A673 (cell line): ENCODE data around the gene SPEM3. TPM values are rescaled to one million over a fixed set of nuclear protein-coding genes. Genes with fewer than 3 reads are reported as not detected.
A peak's percentile ranks its signal among the peaks of the same experiment; 100 is the strongest.

Experiments
- BruUV-seq: library from RNA; stranded (reverse); fragments of 400-500 nt; replicated peaks from 2 replicates; lab custom pipeline; 2021; lab: Mats Ljungman, UMichigan
- CTCF ChIA-PET: fragments of 300-600 bp; sonication (Branson Sonifier 250); formaldehyde crosslinking; loops from one replicate; lab custom pipeline; 2022; ENCODE audit warnings: antibody characterized with exemption; lab: Charles Lee
- POLR2A ChIA-PET: fragments of 300-600 bp; sonication (Branson Sonifier 250); formaldehyde crosslinking; loops from one replicate; lab custom pipeline; 2022; ENCODE audit warnings: antibody characterized with exemption; ENCODE audit not compliant: low non-redundant PET; lab: Charles Lee
- DNase-seq: peaks from one replicate; pipeline ENCODE4 v3.0.0-alpha.2; 2015; ENCODE audit warnings: low spot score
- H3K27ac ChIP-seq: fragments of 200-600 bp; sonication (generic); 2 replicates; pipeline ENCODE4 v1.5.1; 2016; ENCODE audit warnings: mixed run types, low read depth, mild to moderate bottlenecking, mixed read lengths, antibody characterized with exemption, low read length; ENCODE audit not compliant: poor library complexity, severe bottlenecking
- H3K27me3 ChIP-seq: fragments of 200-600 bp; sonication (generic); replicated peaks from 2 replicates; pipeline ENCODE4 v1.6.1; 2017; ENCODE audit warnings: mixed run types, low read depth, mild to moderate bottlenecking, mixed read lengths, antibody characterized with exemption, low read length; ENCODE audit not compliant: insufficient read depth, poor library complexity
- H3K36me3 ChIP-seq: fragments of 200-600 bp; sonication (generic); 2 replicates; pipeline ENCODE4 v1.6.1; 2016; ENCODE audit warnings: mixed run types, mild to moderate bottlenecking, mixed read lengths, antibody characterized with exemption, low read length; ENCODE audit not compliant: insufficient read depth, poor library complexity, severe bottlenecking
- H3K4me1 ChIP-seq: fragments of 200-600 bp; sonication (generic); 2 replicates; pipeline ENCODE4 v1.6.1; 2017; ENCODE audit warnings: mixed run types, mild to moderate bottlenecking, mixed read lengths, antibody characterized with exemption, low read length; ENCODE audit not compliant: insufficient read depth, poor library complexity, severe bottlenecking
- H3K4me3 ChIP-seq: fragments of 200-600 bp; sonication (generic); 2 replicates; pipeline ENCODE4 v1.5.1; 2016; ENCODE audit warnings: low read depth, mixed run types, mild to moderate bottlenecking, mixed read lengths, low read length; ENCODE audit not compliant: poor library complexity, severe bottlenecking
- H3K9me3 ChIP-seq: fragments of 200-600 bp; sonication (generic); 2 replicates; pipeline ENCODE4 v1.6.1; 2016; ENCODE audit warnings: mixed run types, low read depth, mild to moderate bottlenecking, mixed read lengths, antibody characterized with exemption, low read length; ENCODE audit not compliant: poor library complexity, severe bottlenecking
- EZH2 ChIP-seq: fragments of 200-600 bp; sonication (generic); IDR thresholded peaks from 2 replicates; pipeline ENCODE4 v1.6.1; 2017; ENCODE audit warnings: borderline replicate concordance, low read depth, mild to moderate bottlenecking, mixed read lengths, antibody characterized with exemption, low read length; ENCODE audit not compliant: poor library complexity, severe bottlenecking
- intact Hi-C: fragments of 100-400 bp; cut with micrococcal nuclease; formaldehyde crosslinking; loops from one replicate; pipeline ENCODE4 v1.10.0; 2022; ENCODE audit not compliant: unreplicated experiment
- total RNA-seq: library from RNA; stranded (reverse); gene quantifications from 2 replicates; pipeline ENCODE4 v1.2.3, GENCODE V29; 2021
- TF ChIP-seq, protein P1 (sequence below): fragments of 300-800, 200-600 bp; sonication (generic); conservative IDR thresholded peaks from 2 replicates; pipeline ENCODE4 v1.5.1; 2017; ENCODE audit warnings: low read depth, mild to moderate bottlenecking, antibody characterized with exemption, low read length, moderate library complexity, mixed read lengths

The SPEM3 gene
- total RNA-seq, 1 experiment from 2014 or later = not detected

DNA sequence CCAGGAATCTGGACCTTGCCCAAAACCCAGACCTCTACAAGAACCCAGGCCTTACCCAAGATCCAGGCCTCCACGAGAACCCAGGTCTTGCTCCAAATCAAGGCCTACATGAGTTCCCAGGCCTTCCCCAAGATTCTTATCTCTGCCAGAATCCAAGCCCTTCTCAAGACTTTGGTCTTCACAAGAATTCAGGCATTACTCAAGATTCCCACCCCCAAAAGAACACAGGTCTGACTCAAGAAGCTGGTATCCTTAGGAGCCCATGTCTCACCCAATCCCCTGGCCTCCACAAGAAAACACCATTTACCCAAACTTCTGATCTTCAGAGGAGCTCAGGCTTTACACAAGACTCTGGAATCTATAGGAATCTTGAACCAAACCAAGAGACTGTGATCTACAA lies 2.6 kb downstream of the SPEM3 start:
- BruUV-seq = no TSS peak
- intact Hi-C loops = no loop called here
- Histone ChIP-seq H3K9me3 (no peaks in the 10 kb centered on the region), H3K36me3 (no peaks in the 10 kb centered on the region), H3K27me3 (no peaks in the 10 kb centered on the region), H3K27ac (no peak overlapping the region), H3K4me1 (peaks cover 8% of the 10 kb centered on the region), H3K4me3 (no peak overlapping the region)
- CTCF ChIA-PET = interaction anchor here (1.0 kb wide), 1 partner anchor 129 kb away, joined by 5 read pairs; no protein-coding TSS in a partner anchor
- TF ChIP-seq, protein P1, sequence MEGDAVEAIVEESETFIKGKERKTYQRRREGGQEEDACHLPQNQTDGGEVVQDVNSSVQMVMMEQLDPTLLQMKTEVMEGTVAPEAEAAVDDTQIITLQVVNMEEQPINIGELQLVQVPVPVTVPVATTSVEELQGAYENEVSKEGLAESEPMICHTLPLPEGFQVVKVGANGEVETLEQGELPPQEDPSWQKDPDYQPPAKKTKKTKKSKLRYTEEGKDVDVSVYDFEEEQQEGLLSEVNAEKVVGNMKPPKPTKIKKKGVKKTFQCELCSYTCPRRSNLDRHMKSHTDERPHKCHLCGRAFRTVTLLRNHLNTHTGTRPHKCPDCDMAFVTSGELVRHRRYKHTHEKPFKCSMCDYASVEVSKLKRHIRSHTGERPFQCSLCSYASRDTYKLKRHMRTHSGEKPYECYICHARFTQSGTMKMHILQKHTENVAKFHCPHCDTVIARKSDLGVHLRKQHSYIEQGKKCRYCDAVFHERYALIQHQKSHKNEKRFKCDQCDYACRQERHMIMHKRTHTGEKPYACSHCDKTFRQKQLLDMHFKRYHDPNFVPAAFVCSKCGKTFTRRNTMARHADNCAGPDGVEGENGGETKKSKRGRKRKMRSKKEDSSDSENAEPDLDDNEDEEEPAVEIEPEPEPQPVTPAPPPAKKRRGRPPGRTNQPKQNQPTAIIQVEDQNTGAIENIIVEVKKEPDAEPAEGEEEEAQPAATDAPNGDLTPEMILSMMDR = no peak
- no peak for DNase-seq
- POLR2A ChIA-PET = no interaction called here

DNA sequence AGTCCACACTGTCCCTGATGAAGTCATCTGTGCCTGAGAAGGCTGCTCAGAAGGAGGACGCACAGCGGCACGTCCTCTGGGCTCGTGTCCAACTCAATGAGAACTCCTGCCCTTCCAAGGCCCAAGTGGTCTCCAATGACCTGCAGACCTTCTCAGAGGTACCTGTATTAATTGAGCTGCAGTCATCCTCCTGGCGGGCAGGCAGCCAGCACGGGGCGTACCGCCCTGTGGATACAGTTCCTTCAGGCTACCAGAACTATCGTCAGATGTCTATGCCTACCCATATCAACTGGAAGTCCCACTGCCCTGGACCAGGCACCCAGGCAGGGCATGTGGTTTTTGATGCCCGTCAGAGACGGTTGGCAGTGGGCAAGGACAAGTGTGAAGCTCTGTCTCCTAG lies 3.6 kb downstream of the SPEM3 start:
- Histone ChIP-seq H3K36me3 (no peaks in the 10 kb centered on the region), H3K9me3 (no peaks in the 10 kb centered on the region), H3K4me1 (peaks cover 14% of the 10 kb centered on the region), H3K4me3 (no peak overlapping the region), H3K27ac (no peak overlapping the region), H3K27me3 (no peaks in the 10 kb centered on the region)
- intact Hi-C loops = no loop called here
- POLR2A ChIA-PET = no interaction called here
- TF ChIP-seq, protein P1 = no peak
- no peak for TF ChIP-seq EZH2
- BruUV-seq = no TSS peak
- CTCF ChIA-PET = no interaction called here
- no peak for DNase-seq

DNA sequence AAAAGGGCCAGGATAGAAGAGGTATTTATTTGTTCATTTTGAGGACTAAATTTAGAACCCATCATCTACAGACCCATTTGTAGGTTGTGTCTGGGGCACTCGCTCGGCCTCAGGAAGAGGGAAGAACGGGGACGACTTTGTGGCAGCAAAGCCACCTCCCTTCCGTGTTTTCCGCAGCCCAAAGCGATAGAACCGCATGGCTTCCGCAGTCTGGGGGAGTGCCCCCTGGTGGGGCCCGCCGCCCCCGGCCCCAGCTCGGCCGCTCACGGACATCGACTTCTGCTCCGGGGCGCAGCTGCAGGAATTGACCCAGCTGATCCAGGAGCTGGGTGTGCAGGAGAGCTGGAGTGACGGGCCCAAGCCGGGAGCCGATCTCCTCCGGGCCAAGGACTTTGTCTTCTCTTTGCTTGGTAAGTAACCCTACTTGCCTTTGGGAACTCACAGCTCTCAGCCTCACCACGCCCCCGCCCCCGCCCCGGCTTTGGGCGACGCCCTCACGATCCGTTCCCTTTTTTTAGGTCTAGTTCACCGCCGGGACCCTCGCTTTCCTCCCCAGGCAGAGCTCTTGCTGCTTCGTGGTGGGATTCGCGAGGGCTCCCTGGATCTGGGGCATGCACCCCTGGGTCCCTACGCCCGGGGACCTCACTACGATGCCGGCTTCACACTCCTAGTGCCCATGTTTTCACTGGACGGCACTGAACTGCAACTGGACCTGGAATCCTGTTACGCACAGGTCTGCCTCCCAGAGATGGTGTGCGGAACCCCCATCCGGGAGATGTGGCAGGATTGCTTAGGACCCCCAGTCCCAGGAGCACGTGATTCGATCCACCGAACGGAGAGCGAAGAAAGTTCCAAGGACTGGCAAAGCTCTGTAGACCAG lies 7.3 kb downstream of the SPEM3 start:
- POLR2A ChIA-PET = interaction anchor here (1.1 to 1.2 kb wide), 2 partner anchors 10 to 32 kb away, joined by 5 read pairs; partner anchors contain the start of gene TMEM256
- CTCF ChIA-PET = interaction anchor here (1.1 to 1.7 kb wide), 3 partner anchors 67 to 125 kb away, joined by 4 to 6 read pairs (median 5); no protein-coding TSS in a partner anchor
- intact Hi-C loops = loop anchor here (1.0 to 5.0 kb wide), 5 partner anchors 32 to 251 kb away; partner anchors contain the start of genes SENP3, TMEM256, TMEM95 and TP53
- Histone ChIP-seq H3K4me3 (peak overlapping the region; percentile 90), H3K27ac (peak overlapping the region; percentile 41), H3K36me3 (no peaks in the 10 kb centered on the region), H3K27me3 (no peaks in the 10 kb centered on the region), H3K9me3 (no peaks in the 10 kb centered on the region), H3K4me1 (peaks cover 34% of the 10 kb centered on the region)
- DNase-seq = peak; percentile 78
- TF ChIP-seq, protein P1 = 0 out of 2 replicates have a peak, but pooled peaks have one; percentile 35
- no peak for TF ChIP-seq EZH2
- no TSS peak for BruUV-seq
